NCI-H187 (cell line): ENCODE results near the gene SPG11.
"Not testable (repeated sequence)": the region's sequence is repeated elsewhere in the genome, so short reads cannot be mapped to it uniquely, and the experiment has no call there.

Experiments
- DNase-seq, 2 experiments: peaks; one replicate each; lab custom pipeline; 2025; lab: John Stamatoyannopoulos, UW

Gene SPG11

GRCh38 chr15:44606740-44607139 lies 56.7 kb downstream of the SPG11 start:
- no peak for DNase-seq

DNA sequence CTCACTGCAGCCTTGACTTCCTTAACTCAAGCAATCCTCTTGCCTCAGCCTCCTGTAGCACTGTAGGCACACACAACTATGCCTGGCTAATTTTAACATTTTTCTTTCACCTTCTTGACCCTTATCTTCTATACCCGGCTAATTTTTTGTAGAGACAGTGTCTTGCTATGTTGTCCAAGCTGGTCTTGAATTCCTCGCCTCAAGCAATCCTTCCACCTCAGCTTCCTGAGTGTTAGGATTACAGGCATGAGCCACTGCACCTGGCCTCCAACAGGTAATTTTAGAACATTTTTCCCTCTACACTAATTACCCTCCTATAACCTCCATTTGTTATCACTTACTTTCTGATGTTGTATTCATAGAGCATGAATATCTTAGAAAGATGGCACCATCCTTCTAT lies 60.3 kb downstream of the SPG11 start:
- DNase-seq = no peak

- DNase-seq = no peak
Measured at GRCh38 chr15:44598892-44599291, 64.6 kb downstream of the SPG11 start.

- no peak for DNase-seq
Measured at GRCh38 chr15:44598066-44598465, 65.4 kb downstream of the SPG11 start.

- no peak for DNase-seq
Measured at GRCh38 chr15:44596511-44597010, 66.9 kb downstream of the SPG11 start.

GRCh38 chr15:44595656-44596510 lies 67.6 kb downstream of the SPG11 start:
- DNase-seq = no peak

- no peak for DNase-seq
Measured at GRCh38 chr15:44595246-44595645, 68.2 kb downstream of the SPG11 start.

- DNase-seq = no peak
Measured at GRCh38 chr15:44593042-44593736, 70.3 kb downstream of the SPG11 start.

DNA sequence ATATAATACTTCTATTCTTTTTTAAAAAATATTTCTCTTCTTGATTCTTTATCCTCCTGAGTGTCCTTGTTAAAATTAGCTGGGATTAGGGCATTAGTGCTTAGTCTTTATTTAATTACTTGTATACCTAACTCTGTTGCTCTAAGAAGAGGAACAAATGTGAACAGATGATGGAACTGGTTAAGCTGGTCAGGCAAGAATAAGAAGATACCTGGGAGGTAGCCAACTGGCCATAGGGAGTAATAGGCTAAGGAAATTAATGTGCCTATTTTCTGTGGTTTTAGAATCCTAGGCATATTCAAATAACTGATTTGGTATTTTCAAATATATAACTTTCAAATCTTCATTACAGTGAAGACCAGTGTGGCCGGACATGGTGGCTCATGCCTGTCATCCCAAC lies 72.1 kb downstream of the SPG11 start:
- DNase-seq = no peak

DNA sequence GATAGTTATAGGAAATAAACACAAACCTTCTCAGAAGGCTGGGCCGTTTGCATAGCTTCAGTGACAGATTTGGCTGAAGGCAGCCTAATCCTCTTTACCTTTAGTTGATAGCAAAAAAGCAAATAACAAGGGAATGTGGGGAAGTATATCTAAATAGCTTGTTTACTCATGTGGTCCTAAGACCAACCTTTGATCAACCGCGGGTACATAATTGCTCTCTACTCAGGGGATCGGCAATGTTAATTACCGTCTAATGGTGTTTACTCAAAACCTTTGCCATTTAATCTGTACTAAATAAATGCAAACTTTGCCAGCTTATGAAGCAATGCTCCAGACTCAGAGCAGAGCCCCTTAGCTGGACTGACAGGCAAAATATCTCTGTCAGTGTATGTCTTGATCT lies 74.9 kb downstream of the SPG11 start:
- no peak for DNase-seq

GRCh38 chr15:44585633-44586032 lies 77.8 kb downstream of the SPG11 start:
- DNase-seq = no peak

DNA sequence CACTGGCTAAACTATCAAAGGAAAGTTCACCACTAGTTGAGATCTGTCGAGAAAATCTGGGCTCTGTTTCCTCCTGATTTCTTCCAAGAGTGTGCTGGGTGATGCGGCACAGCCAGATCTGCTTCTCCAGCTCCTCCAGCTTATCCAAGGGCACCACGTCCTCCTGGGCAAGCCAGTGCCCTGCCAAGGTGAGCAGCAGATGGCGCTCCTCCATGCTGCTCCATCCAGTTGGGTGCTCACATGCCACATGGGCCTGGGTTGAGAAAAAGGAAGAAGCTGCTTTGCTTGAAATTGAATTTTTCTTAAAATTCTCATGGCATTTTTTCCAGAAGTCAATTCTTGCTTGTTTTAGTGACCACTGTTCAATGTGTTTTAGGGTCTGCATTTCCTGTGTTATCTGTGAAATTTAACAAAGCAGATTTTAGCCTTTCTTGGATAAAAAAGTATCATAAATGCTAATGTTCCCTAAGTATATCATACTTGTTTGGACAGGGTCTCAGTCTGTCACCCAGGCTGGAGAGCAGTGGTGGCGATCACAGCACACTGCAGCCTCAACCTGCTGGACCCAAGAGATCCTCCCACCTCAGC lies 79.2 kb downstream of the SPG11 start:
- no peak for DNase-seq

DNA sequence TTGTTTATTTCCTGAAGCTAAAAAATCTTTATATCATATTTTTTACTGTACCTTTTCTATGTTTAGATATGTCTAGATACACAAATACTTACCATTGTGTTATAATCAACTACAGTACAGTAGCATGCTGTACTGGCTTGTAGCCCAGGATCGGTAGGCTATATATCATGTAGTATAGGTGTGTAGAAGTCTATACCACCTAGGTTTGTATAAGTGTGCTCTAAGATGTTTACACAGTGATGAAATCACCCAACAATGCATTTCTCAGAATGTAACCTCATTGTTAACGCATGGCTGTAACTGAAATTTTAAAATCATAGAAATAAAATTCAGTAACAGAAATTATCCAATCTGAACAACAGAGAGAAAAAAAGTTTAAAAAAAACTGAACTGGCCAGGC lies 83.4 kb downstream of the SPG11 start:
- no peak for DNase-seq

- DNase-seq = no peak
Measured at GRCh38 chr15:44574734-44575133, 88.7 kb downstream of the SPG11 start.

DNA sequence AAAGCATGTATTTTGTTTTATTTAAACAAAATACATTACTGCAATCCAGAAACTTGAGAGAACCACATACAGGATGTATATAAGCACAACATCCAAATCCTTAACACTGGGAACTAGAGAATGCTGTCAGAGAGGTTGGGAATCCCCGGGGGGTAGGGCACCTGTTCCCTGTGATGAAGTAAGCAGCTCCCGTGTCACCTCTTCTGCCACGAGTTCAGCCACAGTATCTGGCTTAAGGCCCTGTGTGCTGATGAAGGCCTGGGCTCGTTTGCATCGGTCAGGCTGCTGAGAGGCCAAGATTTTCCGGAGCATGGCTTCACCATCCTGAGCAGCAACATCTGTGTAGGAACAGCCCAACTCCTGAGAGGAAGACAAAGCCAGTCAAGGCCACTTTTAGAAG lies 90.1 kb downstream of the SPG11 start:
- no peak for DNase-seq

DNA sequence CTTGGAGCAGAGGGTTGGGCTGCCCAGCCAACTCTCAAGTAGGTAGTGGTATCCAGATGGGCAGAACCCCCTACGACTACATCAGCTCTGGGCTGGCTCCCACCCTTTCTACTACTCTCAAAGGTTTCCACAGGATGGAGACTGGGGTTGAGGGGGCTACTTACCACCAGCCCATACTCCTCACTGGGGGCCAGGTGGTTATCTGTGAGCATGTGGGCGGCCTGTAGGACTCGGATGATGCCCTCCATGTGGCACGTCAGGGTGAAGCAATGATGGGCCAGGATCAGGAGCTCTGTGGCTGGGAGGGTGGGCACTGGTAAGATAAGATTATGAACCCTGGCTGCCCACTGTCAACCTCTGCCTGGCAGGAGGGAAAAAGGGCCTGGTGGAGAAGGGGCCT lies 93.1 kb downstream of the SPG11 start:
- no peak for DNase-seq

GRCh38 chr15:44569316-44569715 lies 94.1 kb downstream of the SPG11 start:
- DNase-seq = no peak

DNA sequence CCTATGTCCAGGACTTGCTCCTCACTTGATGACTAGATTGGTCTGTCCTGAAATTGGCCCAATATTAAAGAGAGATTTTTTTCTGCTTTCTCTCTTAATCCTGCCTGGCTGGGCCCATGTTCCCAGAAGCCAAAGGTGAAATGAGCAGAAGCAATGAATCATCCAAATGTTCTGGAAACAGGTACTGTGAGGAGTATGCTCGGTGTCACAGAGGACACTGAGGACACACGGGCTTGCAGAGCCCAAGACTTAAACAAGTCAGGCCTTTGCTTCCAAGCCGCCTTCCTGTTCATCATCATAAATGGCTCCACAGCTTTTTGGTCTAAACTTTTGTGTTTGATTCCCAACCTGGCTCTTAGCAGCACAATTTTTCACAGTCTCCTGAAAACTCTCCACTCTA lies 95.1 kb downstream of the SPG11 start:
- no peak for DNase-seq

DNA sequence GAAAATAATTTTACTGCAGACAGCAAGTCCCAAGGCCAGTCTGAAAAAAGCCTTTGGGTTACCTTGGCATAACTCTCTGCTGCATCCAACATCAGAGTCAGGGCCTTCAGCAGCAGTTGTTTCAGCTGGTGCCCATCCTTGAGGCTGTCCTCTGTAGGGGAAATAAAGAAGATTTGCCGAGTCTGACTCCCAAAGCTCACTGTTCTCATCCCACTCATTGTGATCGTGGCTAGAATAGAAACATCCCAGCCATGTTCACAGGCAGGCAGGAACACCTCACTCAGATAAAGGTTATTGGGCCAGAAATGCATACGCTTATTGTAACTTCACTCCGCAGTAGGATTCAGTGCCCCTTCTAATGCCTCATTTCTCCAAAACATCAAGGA lies 97.3 kb downstream of the SPG11 start:
- DNase-seq = no peak

DNA sequence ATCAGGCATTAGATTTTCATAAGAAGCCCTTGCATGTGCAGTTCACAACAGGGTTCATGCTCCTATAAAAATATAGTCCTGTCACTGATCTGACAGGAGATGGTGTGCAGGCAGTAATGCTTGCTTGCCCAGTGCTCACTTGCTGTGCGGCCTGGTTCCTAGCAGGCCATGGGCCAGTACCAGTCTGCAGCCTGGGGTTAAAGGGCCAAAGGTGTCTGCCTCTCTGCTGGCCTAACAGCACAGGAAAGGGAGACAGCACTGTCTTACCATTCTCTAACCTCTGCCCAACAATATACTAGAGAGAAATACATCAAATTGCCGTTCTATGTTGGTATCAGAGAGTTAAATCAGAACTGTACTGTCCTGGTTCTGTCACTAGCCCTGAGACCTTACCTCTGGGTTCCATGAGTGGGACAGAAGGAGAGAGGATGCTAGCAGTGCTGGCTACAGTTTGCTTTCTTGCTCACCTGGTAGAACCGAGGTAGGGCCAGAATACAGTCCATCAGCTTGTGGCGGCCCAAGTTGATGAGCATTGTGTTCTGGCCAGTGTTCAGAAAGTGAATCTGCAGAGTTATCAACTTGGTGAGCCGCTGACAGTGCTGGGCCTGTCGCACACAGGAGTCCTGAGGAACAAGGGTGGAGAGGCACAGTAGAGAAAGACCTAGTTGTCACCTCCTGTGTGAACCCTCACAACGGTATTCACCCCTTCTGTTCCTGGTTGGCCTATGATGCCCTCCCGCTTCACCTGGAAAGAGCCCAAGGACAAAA lies 97.9 kb downstream of the SPG11 start:
- no peak for DNase-seq

DNA sequence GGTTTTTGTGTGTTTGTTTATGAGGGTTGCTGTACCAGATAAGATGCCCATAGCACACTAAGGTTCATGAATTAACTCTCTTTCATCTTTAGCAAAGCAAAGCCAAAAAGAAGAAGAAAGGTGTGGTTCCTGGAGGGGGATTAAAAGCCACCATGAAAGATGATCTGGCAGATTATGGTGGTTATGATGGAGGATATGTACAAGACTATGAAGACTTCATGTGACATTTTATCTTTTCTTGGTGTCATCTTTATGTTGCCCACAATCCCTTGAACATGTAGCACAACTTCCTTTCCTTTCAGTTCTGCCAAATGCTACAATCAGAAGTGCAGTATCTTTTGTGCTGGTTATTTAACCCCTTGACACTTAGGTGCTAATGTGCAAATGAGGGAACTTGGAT lies 102.5 kb downstream of the SPG11 start:
- not testable (repeated sequence) for DNase-seq
